Right lobe of liver (tissue), 6 donors: ENCODE measurements around the gene TNFRSF25. TPM values are rescaled to one million over a fixed set of nuclear protein-coding genes. Genes with fewer than 3 reads are reported as not detected.

Experiments used
- ATAC-seq, 4 donors: fragments of 200-7000 bp; cut with Tn5 transposase; one replicate each; pipeline ENCODE4 v1.9.1; 2020; ENCODE audit warnings: mild to moderate bottlenecking in 4 of 4, moderate library complexity in 4 of 4
- DNase-seq, 3 donors: peaks; one replicate each; pipeline ENCODE4 v3.0.0-alpha.2; 2020
- H3K27ac ChIP-seq, 3 donors: fragments of 200-600 bp; one replicate each; pipeline ENCODE4 v1.8.0; 2022
- H3K27me3 ChIP-seq, 2 donors: fragments of 200-600 bp; one replicate each; pipeline ENCODE4 v1.8.0; 2022
- H3K36me3 ChIP-seq, 4 donors: fragments of 200-600 bp; sonication (generic) in 1 of 4; one replicate each; pipeline versions ENCODE4 v1.5.1 to v1.8.0; 2017 to 2022; ENCODE audit warnings: control low read depth in 1 of 4
- H3K4me1 ChIP-seq, 4 donors: fragments of 200-600 bp; sonication (generic) in 1 of 4; one replicate each; pipeline versions ENCODE4 v1.5.1 to v1.8.0; 2017 to 2022; ENCODE audit warnings: control low read depth in 1 of 4
- H3K4me3 ChIP-seq, 3 donors: fragments of 200-600 bp; one replicate each; pipeline ENCODE4 v1.8.0; 2022
- H3K9me3 ChIP-seq, 4 donors: fragments of 200-600 bp; sonication (generic) in 1 of 4; one replicate each; pipeline versions ENCODE4 v1.5.1 to v1.8.0; 2017 to 2022; ENCODE audit warnings: control low read depth in 1 of 4
- CTCF ChIP-seq, 4 donors: fragments of 200-600 bp in 3 of 4; fragments of 450-650 bp in 1 of 4; IDR thresholded peaks; one replicate each; pipeline versions ENCODE4 v1.5.1 to v1.8.0; 2016 to 2022; ENCODE audit warnings: antibody characterized with exemption in 4 of 4, mild to moderate bottlenecking in 2 of 4
- POLR2A ChIP-seq: fragments of 450-650 bp; IDR thresholded peaks from one replicate; pipeline ENCODE4 v1.6.1; 2017; ENCODE audit warnings: antibody characterized with exemption, mild to moderate bottlenecking
- WGBS: methylation state at CpG from one replicate; pipeline ENCODE4 v1.1.6; 2018; ENCODE audit warnings: low coverage, low lambda C conversion rate; ENCODE audit not compliant: insufficient coverage; ENCODE audit errors: missing lambda C conversion rate; 5-methylcytosine and 5-hydroxymethylcytosine counted together
- intact Hi-C, 2 donors: fragments of 100-400 bp; cut with DNase I; formaldehyde crosslinking; loops; one replicate each; pipeline versions ENCODE4 v1.11.2 to v1.14.1; 2022
- total RNA-seq, 6 experiments: library from RNA; depleted of rRNA in 2 of 6; stranded (reverse); fragments of >200 nt in 2 of 6; fragmentation: NEBNext Ultra II Directional in 3 of 6; extraction: Animal tissue kit (Norgen Biotek cat#: 25700) in 3 of 6; gene quantifications; one replicate each; pipeline versions ENCODE4 v1.1.0 to v1.2.4, GENCODE V29; 2016 to 2023
- donor health status: DM: no; HTN: yes; CAD: no.
- donor health status: DM: no; HTN: no; CAD: no.
- donor health status: DM: no; HTN: no; CAD: no.
- donor health status: DM: no; HTN: yes; CAD: no.
- donor health status: DM: no; HTN: yes; CAD: no.

The TNFRSF25 gene
- total RNA-seq, 6 experiments from 2014 or later = 1.1 to 3.2 (median 2.1) TPM

GRCh38 chr1:6500544-6501278 lies 34.7 kb upstream of the TNFRSF25 start:
- H3K36me3 ChIP-seq = no peaks in the 10 kb centered on the region
- intact Hi-C loops = no loop called here
- peaks cover 0 to 8% of the 10 kb centered on the region in 2 donors for H3K27me3 ChIP-seq
- DNase-seq (peak in 1 of 3 donors; percentile 53), ATAC-seq (no peak)
- peaks cover 0 to 11% (median 2%) of the 10 kb centered on the region in 4 donors for H3K4me1 ChIP-seq
- no peaks in the 10 kb centered on the region for H3K9me3 ChIP-seq
- H3K4me3 ChIP-seq = no peak overlapping the region
- no peak overlapping the region for H3K27ac ChIP-seq
- 52% methylated on average over 7 of the region's 27 CpGs for WGBS
- no peak for TF ChIP-seq POLR2A
- TF ChIP-seq CTCF (IDR thresholded peaks at IDR 0.05) = no peak

GRCh38 chr1:6499296-6499695 lies 33.3 kb upstream of the TNFRSF25 start:
- peaks cover 0 to 8% of the 10 kb centered on the region in 2 donors for H3K27me3 ChIP-seq
- no peaks in the 10 kb centered on the region for H3K36me3 ChIP-seq
- H3K27ac ChIP-seq = no peak overlapping the region
- DNase-seq (no peak), ATAC-seq (no peak)
- no peak overlapping the region for H3K4me3 ChIP-seq
- H3K4me1 ChIP-seq = peaks cover 0 to 11% (median 2%) of the 10 kb centered on the region in 4 donors
- intact Hi-C loops = no loop called here
- WGBS = 100% methylated on average over 1 of the region's 4 CpGs
- TF ChIP-seq POLR2A = no peak
- no peak for TF ChIP-seq CTCF (IDR thresholded peaks at IDR 0.05)
- no peaks in the 10 kb centered on the region for H3K9me3 ChIP-seq

- intact Hi-C loops = no loop called here
- peak in 1 of 3 donors; percentile 45 for DNase-seq
- no peaks in the 10 kb centered on the region for H3K9me3 ChIP-seq
These were observed 32.7 kb upstream of the TNFRSF25 start for GRCh38 chr1:6498576-6499111.

GRCh38 chr1:6497867-6498575 lies 32.0 kb upstream of the TNFRSF25 start:
- TF ChIP-seq CTCF (IDR thresholded peaks at IDR 0.05) = no peak
- no peak for TF ChIP-seq POLR2A
- H3K36me3 ChIP-seq = no peaks in the 10 kb centered on the region
- no peak for DNase-seq
- peaks cover 0 to 11% (median 2%) of the 10 kb centered on the region in 4 donors for H3K4me1 ChIP-seq
- H3K9me3 ChIP-seq = no peaks in the 10 kb centered on the region
- intact Hi-C loops = no loop called here
- no peak overlapping the region for H3K27ac ChIP-seq
- 25% methylated on average over 10 of the region's 20 CpGs for WGBS
- H3K4me3 ChIP-seq = peak overlapping the region; percentile 34 to 53 (median 46)
- ATAC-seq = no peak
- H3K27me3 ChIP-seq = peaks cover 0 to 8% of the 10 kb centered on the region in 2 donors

More at GRCh38 chr1:6498576-6499111, 32.7 kb upstream of the TNFRSF25 start:
- Histone ChIP-seq H3K27ac (no peak overlapping the region), H3K36me3 (no peaks in the 10 kb centered on the region), H3K4me1 (peaks cover 0 to 11% (median 2%) of the 10 kb centered on the region in 4 donors), H3K4me3 (no peak overlapping the region), H3K27me3 (peaks cover 0 to 8% of the 10 kb centered on the region in 2 donors)
- no CpG with 5 or more reads among the region's 13 CpGs for WGBS
- ATAC-seq = peak in 1 of 4 donors; percentile 5
- TF ChIP-seq POLR2A (no peak), CTCF (IDR thresholded peaks at IDR 0.05) (no peak)
